HEK293T (cell line): ENCODE measurements around the gene GJA4.

ENCODE experiments used
- CTCF ChIA-PET: fragments of 350-600 bp; formaldehyde crosslinking; extraction: SDS; loops from one replicate; lab custom pipeline; 2021; ENCODE audit warnings: antibody characterized with exemption, inconsistent platforms; lab: Yijun Ruan, JAX
- POLR2A ChIA-PET: fragments of 350-600 bp; formaldehyde crosslinking; extraction: SDS; loops from one replicate; lab custom pipeline; 2020; ENCODE audit warnings: antibody characterized with exemption, inconsistent platforms; lab: Yijun Ruan, JAX
- DNase-seq: peaks from one replicate; pipeline ENCODE4 v3.0.0; 2012; ENCODE audit warnings: mixed read lengths; ENCODE audit errors: extremely low spot score
- ARNT ChIP-seq: fragments of 450-650 bp; IDR thresholded peaks from 2 replicates; pipeline ENCODE4 v1.6.1; 2017; ENCODE audit warnings: mild to moderate bottlenecking
- BHLHE40 ChIP-seq: fragments of 450-650 bp; IDR thresholded peaks from 2 replicates; pipeline ENCODE4 v1.6.1; 2016; ENCODE audit warnings: mild to moderate bottlenecking, moderate library complexity, borderline replicate concordance
- CTBP1 ChIP-seq: fragments of 450-650 bp; IDR thresholded peaks from 2 replicates; pipeline ENCODE4 v1.6.1; 2016; ENCODE audit warnings: borderline replicate concordance
- ELF4 ChIP-seq: fragments of 450-650 bp; IDR thresholded peaks from 2 replicates; pipeline ENCODE4 v1.6.1; 2017; ENCODE audit warnings: antibody characterized with exemption
- FOXA1 ChIP-seq: fragments of 450-650 bp; IDR thresholded peaks from 2 replicates; pipeline ENCODE4 v1.6.1; 2016; ENCODE audit warnings: mild to moderate bottlenecking
- FOXK2 ChIP-seq: fragments of 450-650 bp; IDR thresholded peaks from 2 replicates; pipeline ENCODE4 v1.6.1; 2016; ENCODE audit warnings: mild to moderate bottlenecking
- FOXM1 ChIP-seq: fragments of 450-650 bp; IDR thresholded peaks from 2 replicates; pipeline ENCODE4 v1.6.1; 2017; ENCODE audit warnings: mild to moderate bottlenecking, borderline replicate concordance
- HDGF ChIP-seq: fragments of 450-650 bp; IDR thresholded peaks from 2 replicates; pipeline ENCODE4 v1.6.1; 2017; ENCODE audit warnings: antibody characterized with exemption, borderline replicate concordance
- L3MBTL2 ChIP-seq: fragments of 450-650 bp; conservative IDR thresholded peaks from 2 replicates; pipeline ENCODE4 v1.6.1; 2016; ENCODE audit warnings: mild to moderate bottlenecking
- LEF1 ChIP-seq: fragments of 450-650 bp; IDR thresholded peaks from 2 replicates; pipeline ENCODE4 v1.6.1; 2017; ENCODE audit warnings: mild to moderate bottlenecking, borderline replicate concordance
- NFRKB ChIP-seq: fragments of 450-650 bp; IDR thresholded peaks from 2 replicates; pipeline ENCODE4 v1.6.1; 2016; ENCODE audit warnings: mild to moderate bottlenecking, moderate library complexity
- SP1 ChIP-seq: fragments of 450-650 bp; IDR thresholded peaks from 2 replicates; pipeline ENCODE4 v1.6.1; 2017
- SUZ12 ChIP-seq: fragments of 450-650 bp; IDR thresholded peaks from 2 replicates; pipeline ENCODE4 v1.6.1; 2016; ENCODE audit warnings: mild to moderate bottlenecking
- TARDBP ChIP-seq: fragments of 450-650 bp; IDR thresholded peaks from 2 replicates; pipeline ENCODE4 v1.6.1; 2016
- ZNF384 ChIP-seq: fragments of 450-650 bp; IDR thresholded peaks from 2 replicates; pipeline ENCODE4 v1.6.1; 2016
- TF ChIP-seq, protein P1 (sequence below): fragments of 450-650 bp; IDR thresholded peaks from 2 replicates; pipeline ENCODE4 v1.6.1; 2016

Gene GJA4

DNA sequence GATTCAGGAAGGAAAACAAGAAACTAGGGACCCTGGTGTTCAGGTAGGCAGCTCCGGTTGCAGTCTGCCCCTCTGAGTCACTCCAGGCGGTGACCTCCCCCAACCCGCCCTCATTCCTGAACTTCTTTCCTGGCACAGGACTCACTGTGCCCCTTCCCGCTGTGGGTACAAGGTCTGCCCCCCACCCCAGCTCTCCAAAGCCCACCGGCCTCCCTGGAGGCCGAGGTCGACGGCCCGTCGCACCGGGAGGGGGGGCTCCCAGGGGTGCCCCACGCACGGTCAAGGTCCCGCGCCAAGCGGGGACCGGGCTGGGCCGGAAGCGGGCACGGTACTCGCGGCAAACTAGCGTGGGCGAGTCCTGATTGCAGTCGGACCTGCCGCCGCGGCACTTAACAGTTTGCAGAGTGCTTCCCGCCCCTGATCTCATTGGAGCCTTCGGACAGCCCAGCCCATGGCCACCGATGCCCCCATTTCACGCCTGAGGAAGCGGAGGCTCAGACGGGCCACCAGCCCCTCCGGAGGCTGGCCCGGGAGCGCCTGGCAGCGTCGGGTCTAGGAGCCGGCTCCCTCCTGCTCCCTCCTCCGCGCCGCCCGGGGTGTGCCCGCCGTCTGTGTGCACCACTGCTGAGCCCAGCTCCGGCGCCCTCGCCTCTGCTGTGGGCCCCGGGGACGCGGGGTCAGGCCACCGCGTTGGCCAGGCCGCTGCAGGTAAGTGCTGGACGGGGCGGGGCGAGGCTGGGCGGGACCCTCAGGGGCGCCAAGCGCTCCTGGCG, 11.5 kb upstream of the GJA4 start, which contains the start of gene GJB3:
TSS of gene GJB3 (plus strand) at position 144 of the 773 bp plus-strand sequence. CDS start 3,549 bp downstream, outside the sequence.
- DNase-seq: no peak
- TF ChIP-seq HDGF (no peak), BHLHE40 (no peak), ELF4 (no peak), FOXM1 (no peak), ARNT (no peak), NFRKB (no peak), TARDBP (no peak), CTBP1 (no peak)
- CTCF ChIA-PET: interaction anchor here (1.1 kb wide), 1 partner anchor 71 kb away, joined by 6 read pairs; no protein-coding TSS in a partner anchor
- POLR2A ChIA-PET: no interaction called here

DNA sequence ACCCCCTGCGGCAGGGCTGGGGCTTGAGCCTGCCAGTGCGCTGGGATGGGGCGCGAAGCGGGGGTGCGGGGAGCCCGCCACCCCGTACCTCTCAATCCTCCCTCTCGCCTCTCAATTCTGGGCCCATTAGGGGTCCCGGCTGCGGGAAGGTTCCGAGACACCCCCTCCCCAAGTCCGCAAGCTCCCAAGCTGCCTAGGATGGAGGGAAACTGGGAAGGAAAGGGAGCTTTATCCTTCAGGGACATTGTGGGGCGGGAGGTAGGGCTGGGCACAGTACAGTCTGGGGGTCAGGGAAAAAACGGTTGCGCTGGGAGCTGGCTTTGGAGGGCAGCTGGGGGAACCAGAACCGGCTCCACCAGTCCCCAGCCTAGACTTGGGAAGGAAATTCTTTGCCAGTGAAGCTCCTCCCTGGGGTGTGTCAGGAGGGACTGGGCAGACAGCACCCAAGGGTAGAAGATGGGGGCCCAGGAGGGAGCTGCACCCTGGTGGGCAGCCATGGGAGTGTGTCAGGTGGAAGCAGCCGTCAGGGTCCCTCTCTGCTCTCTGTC, 10.9 kb upstream of the GJA4 start:
- POLR2A ChIA-PET: no interaction called here
- CTCF ChIA-PET: interaction anchor here (1.1 kb wide), 1 partner anchor 71 kb away, joined by 6 read pairs; no protein-coding TSS in a partner anchor
- no peak for TF ChIP-seq ZNF384
- TF ChIP-seq FOXM1: no peak
- no peak for TF ChIP-seq NFRKB
- TF ChIP-seq SUZ12: no peak
- TF ChIP-seq CTBP1: no peak
- TF ChIP-seq ELF4: no peak
- TF ChIP-seq, protein P1, sequence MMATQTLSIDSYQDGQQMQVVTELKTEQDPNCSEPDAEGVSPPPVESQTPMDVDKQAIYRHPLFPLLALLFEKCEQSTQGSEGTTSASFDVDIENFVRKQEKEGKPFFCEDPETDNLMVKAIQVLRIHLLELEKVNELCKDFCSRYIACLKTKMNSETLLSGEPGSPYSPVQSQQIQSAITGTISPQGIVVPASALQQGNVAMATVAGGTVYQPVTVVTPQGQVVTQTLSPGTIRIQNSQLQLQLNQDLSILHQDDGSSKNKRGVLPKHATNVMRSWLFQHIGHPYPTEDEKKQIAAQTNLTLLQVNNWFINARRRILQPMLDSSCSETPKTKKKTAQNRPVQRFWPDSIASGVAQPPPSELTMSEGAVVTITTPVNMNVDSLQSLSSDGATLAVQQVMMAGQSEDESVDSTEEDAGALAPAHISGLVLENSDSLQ: no peak
- TF ChIP-seq LEF1: no peak
- TF ChIP-seq ARNT: no peak
- DNase-seq: no peak

DNA sequence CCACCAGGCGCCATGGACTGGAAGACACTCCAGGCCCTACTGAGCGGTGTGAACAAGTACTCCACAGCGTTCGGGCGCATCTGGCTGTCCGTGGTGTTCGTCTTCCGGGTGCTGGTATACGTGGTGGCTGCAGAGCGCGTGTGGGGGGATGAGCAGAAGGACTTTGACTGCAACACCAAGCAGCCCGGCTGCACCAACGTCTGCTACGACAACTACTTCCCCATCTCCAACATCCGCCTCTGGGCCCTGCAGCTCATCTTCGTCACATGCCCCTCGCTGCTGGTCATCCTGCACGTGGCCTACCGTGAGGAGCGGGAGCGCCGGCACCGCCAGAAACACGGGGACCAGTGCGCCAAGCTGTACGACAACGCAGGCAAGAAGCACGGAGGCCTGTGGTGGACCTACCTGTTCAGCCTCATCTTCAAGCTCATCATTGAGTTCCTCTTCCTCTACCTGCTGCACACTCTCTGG, 8.0 kb upstream of the GJA4 start:
- TF ChIP-seq CTBP1: no peak
- no peak for TF ChIP-seq FOXA1
- no peak for TF ChIP-seq ARNT
- TF ChIP-seq, protein P1: no peak
- no peak for TF ChIP-seq L3MBTL2
- no peak for TF ChIP-seq ELF4
- TF ChIP-seq SUZ12: no peak
- TF ChIP-seq FOXM1: no peak
- TF ChIP-seq LEF1: no peak
- TF ChIP-seq HDGF: no peak
- no peak for TF ChIP-seq NFRKB
- no peak for TF ChIP-seq SP1
- no peak for TF ChIP-seq TARDBP
- POLR2A ChIA-PET: no interaction called here
- DNase-seq: no peak
- CTCF ChIA-PET: no interaction called here

DNA sequence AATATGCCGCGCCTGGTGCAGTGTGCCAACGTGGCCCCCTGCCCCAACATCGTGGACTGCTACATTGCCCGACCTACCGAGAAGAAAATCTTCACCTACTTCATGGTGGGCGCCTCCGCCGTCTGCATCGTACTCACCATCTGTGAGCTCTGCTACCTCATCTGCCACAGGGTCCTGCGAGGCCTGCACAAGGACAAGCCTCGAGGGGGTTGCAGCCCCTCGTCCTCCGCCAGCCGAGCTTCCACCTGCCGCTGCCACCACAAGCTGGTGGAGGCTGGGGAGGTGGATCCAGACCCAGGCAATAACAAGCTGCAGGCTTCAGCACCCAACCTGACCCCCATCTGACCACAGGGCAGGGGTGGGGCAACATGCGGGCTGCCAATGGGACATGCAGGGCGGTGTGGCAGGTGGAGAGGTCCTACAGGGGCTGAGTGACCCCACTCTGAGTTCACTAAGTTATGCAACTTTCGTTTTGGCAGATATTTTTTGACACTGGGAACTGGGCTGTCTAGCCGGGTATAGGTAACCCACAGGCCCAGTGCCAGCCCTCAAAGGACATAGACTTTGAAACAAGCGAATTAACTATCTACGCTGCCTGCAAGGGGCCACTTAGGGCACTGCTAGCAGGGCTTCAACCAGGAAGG, 7.4 kb upstream of the GJA4 start:
- ChIA-PET CTCF (no interaction called here), POLR2A (no interaction called here)
- TF ChIP-seq BHLHE40: no peak
- no peak for TF ChIP-seq FOXA1
- TF ChIP-seq ARNT: no peak
- TF ChIP-seq SP1: no peak
- TF ChIP-seq L3MBTL2: no peak
- TF ChIP-seq FOXM1: no peak
- no peak for DNase-seq

DNA sequence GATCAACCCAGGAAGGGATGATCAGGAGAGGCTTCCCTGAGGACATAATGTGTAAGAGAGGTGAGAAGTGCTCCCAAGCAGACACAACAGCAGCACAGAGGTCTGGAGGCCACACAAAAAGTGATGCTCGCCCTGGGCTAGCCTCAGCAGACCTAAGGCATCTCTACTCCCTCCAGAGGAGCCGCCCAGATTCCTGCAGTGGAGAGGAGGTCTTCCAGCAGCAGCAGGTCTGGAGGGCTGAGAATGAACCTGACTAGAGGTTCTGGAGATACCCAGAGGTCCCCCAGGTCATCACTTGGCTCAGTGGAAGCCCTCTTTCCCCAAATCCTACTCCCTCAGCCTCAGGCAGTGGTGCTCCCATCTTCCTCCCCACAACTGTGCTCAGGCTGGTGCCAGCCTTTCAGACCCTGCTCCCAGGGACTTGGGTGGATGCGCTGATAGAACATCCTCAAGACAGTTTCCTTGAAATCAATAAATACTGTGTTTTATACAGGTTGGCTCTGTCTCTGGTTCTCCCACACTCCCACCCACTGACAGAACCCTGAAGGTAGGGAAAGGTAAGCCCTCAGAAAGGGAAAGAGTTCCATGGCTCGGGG, 6.8 kb upstream of the GJA4 start:
- TF ChIP-seq, protein P1: no peak
- no peak for TF ChIP-seq CTBP1
- no peak for TF ChIP-seq FOXK2
- no peak for TF ChIP-seq ELF4
- DNase-seq: no peak
- POLR2A ChIA-PET: no interaction called here
- CTCF ChIA-PET: interaction anchor here (0.6 to 1.8 kb wide), 4 partner anchors 23 to 254 kb away, joined by 3 to 6 read pairs (median 3); no protein-coding TSS in a partner anchor
